GM21737 (cell line): ENCODE measurements around the gene IQCF6.
"Not testable (repeated sequence)": the region's sequence is repeated elsewhere in the genome, so short reads cannot be mapped to it uniquely, and the experiment has no call there.

Experiments
- ATAC-seq: cut with Tn5 transposase; IDR thresholded peaks from one replicate; pipeline ENCODE4 v1.9.1; 2021; ENCODE audit warnings: mild to moderate bottlenecking, moderate library complexity; ENCODE audit not compliant: unreplicated experiment

IQCF6 gene

DNA sequence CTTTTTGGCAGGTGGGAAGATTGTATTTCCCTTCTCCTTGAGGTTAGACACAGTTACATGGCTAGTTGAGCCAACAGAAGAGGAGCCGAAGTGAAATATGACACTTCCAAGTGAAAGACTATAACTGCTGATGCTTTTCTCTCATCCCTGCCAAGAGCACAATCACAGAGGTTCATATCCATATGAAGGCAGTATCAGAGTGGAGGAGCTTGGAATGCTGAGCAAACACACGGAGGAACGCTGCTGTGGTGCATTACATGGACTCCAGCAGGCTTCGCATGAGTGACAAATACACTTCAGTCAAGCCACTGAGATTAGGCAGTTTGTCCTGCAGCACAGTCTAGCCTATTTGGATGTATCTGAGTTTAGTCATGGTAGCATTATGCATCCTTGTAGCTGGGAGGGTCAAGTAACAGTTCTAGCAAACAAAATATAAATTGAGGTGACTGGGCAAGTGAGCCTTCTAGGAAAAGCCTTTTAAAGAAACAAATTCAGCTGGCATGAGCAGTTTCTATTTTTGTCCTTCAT is 5.4 kb downstream of the IQCF6 start:
- ATAC-seq: no peak

DNA sequence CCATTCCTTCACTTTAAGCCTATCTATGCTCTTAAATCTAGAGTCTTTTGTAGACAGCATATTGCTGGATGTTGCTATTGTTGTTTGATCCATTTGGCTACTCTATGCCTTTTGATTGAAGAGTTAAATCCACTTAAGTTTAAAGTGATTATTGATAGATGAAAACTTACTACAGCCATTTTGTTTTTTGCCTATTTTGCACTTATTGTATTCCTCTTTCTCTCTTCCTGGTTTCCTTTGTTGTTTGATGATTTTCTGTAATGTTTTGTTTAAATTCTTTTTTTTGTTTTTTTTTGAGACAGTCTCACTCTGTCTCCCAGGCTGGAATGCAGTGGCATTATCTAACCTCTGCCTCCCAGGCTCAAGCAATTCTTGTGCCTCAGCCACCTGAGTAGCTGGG is 19.8 kb downstream of the IQCF6 start:
- no peak for ATAC-seq

DNA sequence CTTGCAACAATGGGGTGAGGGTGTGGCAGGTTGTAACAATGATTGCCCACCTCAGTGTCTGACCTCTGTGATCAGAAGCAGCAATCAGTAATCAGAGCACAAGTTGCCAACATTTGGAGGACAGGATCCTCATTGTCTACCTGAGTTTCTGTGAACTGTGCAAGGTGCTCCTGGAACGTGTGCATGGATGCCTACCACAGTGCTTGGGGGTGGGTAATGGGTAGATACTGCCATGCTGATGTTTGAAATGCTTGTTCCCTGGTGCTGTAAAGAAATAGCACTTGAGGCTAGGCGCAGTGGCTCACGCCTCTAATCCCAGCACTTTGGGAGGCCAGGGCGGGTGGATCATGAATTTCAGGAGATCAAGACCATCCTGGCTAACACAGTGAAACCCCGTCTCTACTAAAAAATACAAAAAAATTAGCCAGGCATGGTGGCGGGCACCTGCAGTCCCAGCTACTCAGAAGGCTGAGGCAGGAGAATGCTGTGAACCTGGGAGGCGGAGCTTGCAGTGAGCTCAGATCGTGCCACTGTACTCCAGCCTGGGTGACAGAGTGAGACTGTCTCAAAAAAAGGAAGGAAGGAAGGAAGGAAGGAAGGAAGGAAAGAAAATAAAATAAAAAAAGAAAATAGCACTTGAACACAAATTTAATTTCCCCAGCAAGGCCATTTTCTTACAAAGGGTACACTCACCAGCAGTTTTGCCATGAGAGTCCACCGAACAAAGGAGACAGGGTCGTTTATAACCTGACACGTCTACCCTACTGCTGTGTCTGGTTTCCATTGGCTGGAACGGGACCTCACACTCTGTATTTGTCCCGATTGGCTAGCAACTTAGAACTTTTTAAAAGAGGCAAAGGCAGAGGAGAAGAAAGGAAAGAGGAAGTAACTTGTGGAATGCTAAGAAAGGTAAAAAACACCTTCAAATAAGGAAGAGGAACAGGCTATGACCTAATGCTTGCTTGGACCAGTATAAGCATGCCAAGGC is 25.0 kb downstream of the IQCF6 start:
- not testable (repeated sequence) for ATAC-seq

- ATAC-seq: no peak
Measured at GRCh38 chr3:51751287-51751686, 27.8 kb downstream of the IQCF6 start.

- ATAC-seq: no peak
Measured at GRCh38 chr3:51750878-51751277, 28.2 kb downstream of the IQCF6 start.

DNA sequence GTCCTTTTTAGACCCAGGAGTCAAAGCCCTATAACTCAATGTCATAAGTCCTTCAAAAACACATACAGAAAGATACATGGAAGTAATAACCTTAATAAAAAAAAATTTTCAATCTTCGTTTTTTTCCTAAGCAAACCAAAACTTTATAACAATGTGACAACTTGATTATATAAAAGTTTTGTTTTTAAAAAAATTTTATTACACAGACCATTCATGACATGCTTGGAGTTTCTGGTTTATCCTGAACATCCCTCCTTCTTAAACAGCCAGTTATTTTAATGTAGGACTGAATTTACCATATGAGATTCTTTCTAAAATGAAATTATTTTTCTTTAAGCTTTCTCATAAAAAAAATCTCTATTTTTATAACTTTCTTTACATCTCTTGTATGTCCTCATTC is 30.7 kb downstream of the IQCF6 start:
- no peak for ATAC-seq

- no peak for ATAC-seq
Measured at GRCh38 chr3:51747840-51748239, 31.2 kb downstream of the IQCF6 start.

DNA sequence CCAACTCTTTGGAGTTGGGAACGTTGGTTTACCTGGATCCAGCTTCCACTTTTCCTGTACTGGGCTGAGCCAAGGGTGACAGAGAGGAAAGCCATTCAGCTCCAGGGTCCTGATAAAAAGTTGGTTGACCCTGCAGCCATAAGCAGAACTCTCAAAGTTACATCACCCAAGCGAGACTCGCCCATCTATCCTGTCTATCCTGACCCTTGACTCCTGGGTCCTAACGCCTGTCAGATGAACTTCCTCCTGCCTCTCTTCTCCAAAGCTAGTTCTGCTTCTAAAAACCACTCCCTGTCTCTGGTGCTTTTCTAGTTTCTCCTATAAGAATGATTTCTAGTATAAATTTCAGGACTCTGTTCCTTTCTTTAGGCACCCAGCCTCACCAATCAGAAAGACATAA is 36.1 kb downstream of the IQCF6 start:
- ATAC-seq: not testable (repeated sequence)

DNA sequence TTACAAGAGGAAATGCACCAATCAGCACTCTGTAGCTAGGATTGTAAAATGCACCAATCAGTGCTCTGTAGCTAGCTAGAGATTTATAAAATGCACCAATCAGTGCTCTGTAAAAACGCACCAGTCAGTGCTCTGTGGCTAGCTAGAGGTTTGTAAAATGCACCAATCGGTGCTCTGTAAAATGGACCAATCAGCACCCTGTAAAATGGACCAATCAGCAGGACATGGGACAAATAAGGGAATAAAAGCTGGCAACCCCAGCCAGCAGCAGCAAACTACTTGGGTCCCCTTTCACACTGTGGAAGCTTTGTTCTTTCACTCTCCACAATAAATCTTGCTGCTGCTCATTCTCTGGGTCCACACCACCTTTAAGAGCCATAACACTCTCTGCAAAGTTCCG is 36.7 kb downstream of the IQCF6 start:
- ATAC-seq: not testable (repeated sequence)

GRCh38 chr3:51739110-51739509 is 39.9 kb downstream of the IQCF6 start:
- no peak for ATAC-seq

- no peak for ATAC-seq
Measured at GRCh38 chr3:51735950-51736349, 43.1 kb downstream of the IQCF6 start.

GRCh38 chr3:51735039-51735438 is 44.0 kb downstream of the IQCF6 start:
- no peak for ATAC-seq

DNA sequence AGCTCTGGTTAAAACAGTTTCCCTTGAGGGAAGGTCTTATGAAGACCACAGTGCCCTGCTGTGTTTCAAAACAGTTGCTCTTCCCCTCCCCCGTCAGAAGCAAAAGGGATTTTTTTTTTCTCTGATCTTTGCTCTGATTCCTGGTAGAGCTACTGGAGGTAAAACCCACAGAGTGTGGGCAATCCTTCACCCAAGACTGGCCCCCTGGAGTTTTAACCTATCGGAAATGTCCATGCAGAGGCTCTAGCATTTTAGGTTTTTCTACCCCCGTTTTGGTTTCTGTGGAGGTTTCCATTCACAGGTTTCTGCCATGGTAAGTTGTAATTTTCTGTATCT is 44.5 kb downstream of the IQCF6 start:
- no peak for ATAC-seq

DNA sequence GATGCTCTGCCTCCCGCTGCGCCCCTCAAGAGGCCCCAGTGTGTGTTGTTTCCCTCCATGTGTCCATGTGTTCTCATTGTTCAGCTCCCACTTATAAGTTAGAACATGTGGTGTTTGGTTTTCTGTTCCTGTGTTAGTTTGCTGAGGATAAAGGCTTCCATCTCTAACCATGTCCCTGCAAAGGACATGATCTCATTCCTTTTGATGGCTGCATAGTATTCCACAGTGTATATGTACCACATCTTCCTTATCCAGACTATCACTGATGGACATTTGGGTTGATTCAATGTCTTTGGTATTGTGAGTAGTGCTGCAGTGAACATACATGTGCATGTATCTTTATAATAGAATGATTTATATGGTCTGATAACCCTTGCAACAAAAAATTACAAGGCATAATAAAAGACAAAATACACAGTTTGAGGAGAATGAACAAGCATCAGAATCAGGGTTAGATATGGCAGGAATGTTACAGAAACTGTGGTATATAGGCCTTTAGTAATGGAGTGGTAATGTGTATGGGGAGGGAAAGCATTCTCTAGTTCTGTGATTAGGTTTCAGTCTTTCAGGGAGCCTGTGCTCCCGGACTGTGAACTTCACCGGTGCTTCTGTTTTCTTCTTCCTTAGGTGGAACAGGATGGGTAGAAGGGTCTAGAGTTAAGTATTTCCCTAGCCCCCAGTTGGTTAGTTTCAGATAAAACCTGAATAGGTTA is 45.0 kb downstream of the IQCF6 start:
- no peak for ATAC-seq

- no peak for ATAC-seq
Measured at GRCh38 chr3:51729042-51729633, 49.9 kb downstream of the IQCF6 start.
